Mesendoderm (in vitro differentiated cells): ENCODE measurements around the gene NOX5.

Experiments used
- DNase-seq: peaks from one replicate; pipeline ENCODE4 v3.0.0; 2013
- H2AK5ac ChIP-seq: 2 replicates; pipeline ENCODE4 v1.6.1; 2013; ENCODE audit warnings: low read length, inconsistent platforms
- H2BK120ac ChIP-seq: 2 replicates; pipeline ENCODE4 v1.6.1; 2013; ENCODE audit warnings: low read depth, mild to moderate bottlenecking, low read length, moderate library complexity, mixed read lengths
- H2BK15ac ChIP-seq: replicated peaks from 2 replicates; pipeline ENCODE4 v1.6.1; 2013; ENCODE audit warnings: low read depth, mild to moderate bottlenecking, moderate library complexity
- H2BK5ac ChIP-seq: 2 replicates; pipeline ENCODE4 v1.6.1; 2013; ENCODE audit warnings: low read length, inconsistent platforms
- H3K18ac ChIP-seq: 2 replicates; pipeline ENCODE4 v1.6.1; 2013; ENCODE audit warnings: mild to moderate bottlenecking, low read length, mixed read lengths
- H3K23ac ChIP-seq: one replicate; pipeline ENCODE4 v1.6.1; 2013; ENCODE audit warnings: low read length
- H3K27ac ChIP-seq: 2 replicates; pipeline ENCODE4 v1.5.1; 2013; ENCODE audit warnings: low read depth, mild to moderate bottlenecking, inconsistent platforms, low read length, moderate library complexity
- H3K27me3 ChIP-seq: 2 replicates; pipeline ENCODE4 v1.6.1; 2013; ENCODE audit warnings: low read length, control low read depth, mild to moderate bottlenecking, inconsistent platforms; ENCODE audit not compliant: insufficient read depth, poor library complexity
- H3K36me3 ChIP-seq: 2 replicates; pipeline ENCODE4 v1.6.1; 2013; ENCODE audit warnings: low read length, inconsistent platforms; ENCODE audit not compliant: control insufficient read depth, insufficient read depth
- H3K4ac ChIP-seq: one replicate; pipeline ENCODE4 v1.6.1; 2013; ENCODE audit warnings: low read depth, mild to moderate bottlenecking, low read length, moderate library complexity
- H3K4me1 ChIP-seq: 2 replicates; pipeline ENCODE4 v1.6.1; 2013; ENCODE audit warnings: low read depth, low read length, inconsistent platforms; ENCODE audit not compliant: control insufficient read depth
- H3K4me2 ChIP-seq: 2 replicates; pipeline ENCODE4 v1.6.1; 2013; ENCODE audit warnings: low read length
- H3K4me3 ChIP-seq: 2 replicates; pipeline ENCODE4 v1.5.1; 2013; ENCODE audit warnings: mild to moderate bottlenecking, low read length
- H3K56ac ChIP-seq: one replicate; pipeline ENCODE4 v1.6.1; 2013; ENCODE audit warnings: low read length
- H3K79me1 ChIP-seq: 2 replicates; pipeline ENCODE4 v1.6.1; 2013; ENCODE audit warnings: low read length, inconsistent platforms
- H3K79me2 ChIP-seq: 2 replicates; pipeline ENCODE4 v1.6.1; 2013; ENCODE audit warnings: mild to moderate bottlenecking, low read length; ENCODE audit not compliant: control insufficient read depth, insufficient read depth
- H3K9ac ChIP-seq: 2 replicates; pipeline ENCODE4 v1.6.1; 2013; ENCODE audit warnings: low read length, inconsistent platforms
- H4K5ac ChIP-seq: one replicate; pipeline ENCODE4 v1.6.1; 2013; ENCODE audit warnings: low read length
- H4K8ac ChIP-seq: one replicate; pipeline ENCODE4 v1.6.1; 2013; ENCODE audit warnings: low read depth, mild to moderate bottlenecking, control low read depth, low read length, moderate library complexity
- WGBS: extraction: QIAGEN DNeasy Blood & Tissue Kit; methylation state at CpG from one replicate; pipeline ENCODE4 v1.1.7; 2013; ENCODE audit warnings: low lambda C conversion rate, missing lambda C conversion rate; ENCODE audit not compliant: insufficient coverage; ENCODE audit errors: extremely low coverage; 5-methylcytosine and 5-hydroxymethylcytosine counted together

The NOX5 gene

DNA sequence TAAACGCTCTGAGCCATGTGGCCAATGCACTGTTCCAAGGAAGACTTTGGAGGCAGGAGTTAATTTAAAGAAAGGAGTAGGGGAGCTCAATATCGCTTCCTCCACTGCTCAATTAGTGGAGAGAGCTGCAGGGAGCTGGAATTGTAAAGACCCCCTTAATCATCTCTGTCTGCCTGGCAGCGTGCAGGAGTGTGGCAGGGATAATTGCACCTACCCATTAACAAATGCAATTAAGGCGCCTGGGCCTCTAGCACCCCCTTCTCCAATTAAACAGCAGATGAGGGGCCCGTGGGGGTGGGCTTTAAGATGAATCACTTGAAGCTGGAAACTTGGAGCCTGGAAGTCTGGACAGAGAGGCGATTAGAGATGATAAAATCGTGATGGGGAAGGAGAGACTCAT is 84.3 kb downstream of the NOX5 start:
- Histone ChIP-seq H3K4me3 (no peak overlapping the region), H3K79me2 (no peaks in the 10 kb centered on the region), H3K23ac (no peak overlapping the region), H3K27me3 (no peaks in the 10 kb centered on the region), H3K4ac (no peak overlapping the region), H2AK5ac (no peak overlapping the region), H2BK120ac (no peak overlapping the region), H2BK15ac (no peak overlapping the region), H3K4me2 (no peak overlapping the region), H2BK5ac (no peak overlapping the region), H3K56ac (no peak overlapping the region), H3K4me1 (no peaks in the 10 kb centered on the region), H4K5ac (no peak overlapping the region), H4K8ac (no peak overlapping the region), H3K18ac (no peak overlapping the region), H3K36me3 (no peaks in the 10 kb centered on the region), H3K9ac (no peak overlapping the region), H3K27ac (no peak overlapping the region), H3K79me1 (no peaks in the 10 kb centered on the region)
- no peak for DNase-seq
- no CpG with 5 or more reads among the region's 7 CpGs for WGBS

DNA sequence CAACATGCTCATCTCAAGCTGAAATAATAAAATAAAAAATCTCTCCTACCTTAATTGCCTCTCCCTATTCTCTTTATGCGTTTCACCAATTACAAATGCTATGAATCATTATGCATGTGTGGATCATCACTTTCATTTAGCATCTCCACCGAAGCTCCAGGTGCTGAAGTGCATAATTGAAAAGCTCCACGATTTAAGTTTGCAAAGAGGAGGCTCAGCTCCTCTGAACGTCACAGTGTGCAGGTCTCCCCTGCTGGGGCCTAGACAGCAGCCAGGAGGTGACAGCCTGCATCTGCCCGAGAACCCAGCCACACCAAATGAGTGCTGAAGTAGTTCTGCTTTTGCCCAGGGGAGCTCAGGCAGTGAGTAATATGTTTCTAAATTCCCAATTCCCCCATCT is 85.4 kb downstream of the NOX5 start:
- H4K5ac ChIP-seq = no peak overlapping the region
- H3K4ac ChIP-seq = no peak overlapping the region
- H2BK15ac ChIP-seq = no peak overlapping the region
- H2BK120ac ChIP-seq = no peak overlapping the region
- no peak overlapping the region for H4K8ac ChIP-seq
- no peaks in the 10 kb centered on the region for H3K79me1 ChIP-seq
- H3K4me1 ChIP-seq = no peaks in the 10 kb centered on the region
- no peak overlapping the region for H3K4me2 ChIP-seq
- no peak overlapping the region for H3K23ac ChIP-seq
- H3K18ac ChIP-seq = no peak overlapping the region
- no peak overlapping the region for H3K4me3 ChIP-seq
- H3K9ac ChIP-seq = no peak overlapping the region
- no peaks in the 10 kb centered on the region for H3K27me3 ChIP-seq
- no peak overlapping the region for H3K56ac ChIP-seq
- no peak for DNase-seq
- H3K36me3 ChIP-seq = no peaks in the 10 kb centered on the region
- no peak overlapping the region for H3K27ac ChIP-seq
- no CpG with 5 or more reads among the region's 5 CpGs for WGBS
- no peaks in the 10 kb centered on the region for H3K79me2 ChIP-seq
- no peak overlapping the region for H2BK5ac ChIP-seq
- no peak overlapping the region for H2AK5ac ChIP-seq

DNA sequence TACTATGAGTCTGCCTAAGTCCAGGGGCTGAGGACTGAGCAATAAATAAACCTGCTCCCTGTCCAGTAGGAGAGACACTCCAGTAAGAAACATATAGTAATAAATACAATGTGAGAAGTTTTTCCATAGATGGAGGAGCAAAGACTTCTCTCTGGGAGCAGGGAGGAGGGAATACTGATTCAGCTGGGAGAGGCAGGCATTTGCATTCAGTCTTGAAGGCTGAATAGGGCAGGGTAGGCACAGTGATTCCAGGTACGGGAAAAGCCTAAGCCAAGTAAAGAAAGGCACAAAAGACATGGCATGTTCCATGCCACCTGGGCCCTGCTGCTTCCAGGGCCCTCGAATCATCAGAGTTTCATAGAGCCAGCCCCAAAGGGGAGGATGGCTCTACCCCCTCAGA is 86.3 kb downstream of the NOX5 start:
- no peaks in the 10 kb centered on the region for H3K36me3 ChIP-seq
- no peak overlapping the region for H2AK5ac ChIP-seq
- H3K18ac ChIP-seq = no peak overlapping the region
- H4K5ac ChIP-seq = no peak overlapping the region
- no peaks in the 10 kb centered on the region for H3K27me3 ChIP-seq
- H3K4me1 ChIP-seq = no peaks in the 10 kb centered on the region
- no peak overlapping the region for H3K23ac ChIP-seq
- H3K79me1 ChIP-seq = no peaks in the 10 kb centered on the region
- no peak overlapping the region for H3K4me3 ChIP-seq
- H2BK120ac ChIP-seq = no peak overlapping the region
- no peak overlapping the region for H3K27ac ChIP-seq
- H4K8ac ChIP-seq = no peak overlapping the region
- no peak overlapping the region for H2BK15ac ChIP-seq
- H3K56ac ChIP-seq = no peak overlapping the region
- no peak for DNase-seq
- no peak overlapping the region for H3K4me2 ChIP-seq
- H3K4ac ChIP-seq = no peak overlapping the region
- no peaks in the 10 kb centered on the region for H3K79me2 ChIP-seq
- no CpG with 5 or more reads among the region's 2 CpGs for WGBS
- H3K9ac ChIP-seq = no peak overlapping the region
- H2BK5ac ChIP-seq = no peak overlapping the region

DNA sequence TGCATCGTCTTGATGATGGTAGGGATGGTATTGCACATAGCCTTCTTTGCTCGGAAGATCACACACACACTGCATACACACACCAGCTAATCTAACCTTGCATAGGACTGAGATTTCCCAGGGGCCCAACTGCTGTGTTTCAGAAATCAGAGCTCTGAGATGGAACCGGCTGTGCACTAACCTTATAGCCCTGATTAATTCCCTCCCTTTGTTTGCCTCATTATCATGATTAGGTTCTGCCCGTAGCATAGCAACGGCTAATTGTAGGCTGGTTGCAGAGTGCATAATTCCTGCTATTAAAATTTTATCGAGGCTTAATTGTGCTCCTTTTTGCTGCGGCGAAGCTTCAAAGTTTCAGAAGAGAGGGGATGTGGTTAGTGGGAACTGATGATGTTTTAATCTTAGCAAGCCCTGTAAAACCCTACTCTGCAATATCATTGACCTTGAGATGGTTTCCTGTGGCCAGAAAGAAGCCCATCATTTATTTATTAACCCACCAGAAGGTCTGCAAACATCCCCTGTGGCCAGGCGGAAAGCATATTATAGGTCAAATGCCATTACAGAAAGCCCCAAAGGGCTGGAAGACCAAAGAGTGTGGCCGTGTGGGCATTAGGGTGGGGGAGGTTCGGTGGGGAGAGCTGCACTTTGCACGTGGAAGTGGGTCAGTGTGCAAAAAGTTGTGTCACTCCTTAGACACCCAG is 89.7 kb downstream of the NOX5 start:
- Histone ChIP-seq H3K56ac (no peak overlapping the region), H3K4me1 (no peaks in the 10 kb centered on the region), H3K4me2 (no peak overlapping the region), H3K36me3 (no peaks in the 10 kb centered on the region), H3K79me2 (no peaks in the 10 kb centered on the region), H3K23ac (no peak overlapping the region), H4K8ac (no peak overlapping the region), H2BK5ac (no peak overlapping the region), H3K27ac (no peak overlapping the region), H3K27me3 (no peaks in the 10 kb centered on the region), H4K5ac (no peak overlapping the region), H3K4me3 (no peak overlapping the region), H3K79me1 (no peaks in the 10 kb centered on the region), H2BK120ac (no peak overlapping the region), H3K4ac (no peak overlapping the region), H3K18ac (no peak overlapping the region), H2AK5ac (no peak overlapping the region), H3K9ac (no peak overlapping the region), H2BK15ac (no peak overlapping the region)
- no CpG with 5 or more reads among the region's 12 CpGs for WGBS
- no peak for DNase-seq

DNA sequence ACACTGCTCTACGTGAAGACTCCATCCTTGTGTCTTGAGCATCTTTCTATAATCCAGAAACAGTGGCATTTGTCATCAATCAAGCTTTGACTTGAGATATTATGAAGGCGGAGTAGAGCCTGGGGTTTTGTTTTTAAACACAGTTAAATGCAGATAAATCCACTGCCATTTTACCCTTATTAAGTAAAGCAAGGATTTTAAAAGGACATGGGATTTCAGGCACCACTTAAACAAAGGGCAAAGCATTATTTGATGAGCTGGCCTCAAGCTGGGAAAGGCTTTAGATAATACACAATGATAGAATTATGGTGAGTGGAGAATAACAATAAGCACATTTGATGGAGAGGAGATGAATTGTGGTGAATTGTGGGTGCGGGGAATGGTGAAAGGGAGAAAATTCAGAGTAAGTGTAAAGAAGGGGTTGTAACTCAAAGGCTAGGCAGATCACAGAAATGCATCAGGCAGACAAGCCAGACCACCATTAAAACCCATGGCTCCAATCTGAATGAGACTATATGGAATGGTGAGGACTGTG is 91.0 kb downstream of the NOX5 start:
- Histone ChIP-seq H3K4me2 (no peak overlapping the region), H4K5ac (no peak overlapping the region), H3K79me1 (no peaks in the 10 kb centered on the region), H3K9ac (no peak overlapping the region), H3K27me3 (no peaks in the 10 kb centered on the region), H2BK15ac (no peak overlapping the region), H3K36me3 (no peaks in the 10 kb centered on the region), H2BK120ac (no peak overlapping the region), H3K27ac (no peak overlapping the region), H3K4me1 (no peaks in the 10 kb centered on the region), H3K23ac (no peak overlapping the region), H3K56ac (no peak overlapping the region), H3K18ac (no peak overlapping the region), H3K4me3 (no peak overlapping the region), H3K4ac (no peak overlapping the region), H2AK5ac (no peak overlapping the region), H2BK5ac (no peak overlapping the region), H3K79me2 (no peaks in the 10 kb centered on the region), H4K8ac (no peak overlapping the region)
- WGBS = 100% methylated on average over 1 of the region's 3 CpGs
- DNase-seq = no peak
